SHP77 (cell line): ENCODE results near the gene LARP4B.

ENCODE experiments used
- DNase-seq, 2 experiments: peaks; one replicate each; lab custom pipeline; 2025; lab: John Stamatoyannopoulos, UW

Gene LARP4B

GRCh38 chr10:867807-868206 is 63.7 kb downstream of the LARP4B start:
- DNase-seq, result no peak

GRCh38 chr10:866577-866941 is 64.9 kb downstream of the LARP4B start:
- DNase-seq, result no peak

DNA sequence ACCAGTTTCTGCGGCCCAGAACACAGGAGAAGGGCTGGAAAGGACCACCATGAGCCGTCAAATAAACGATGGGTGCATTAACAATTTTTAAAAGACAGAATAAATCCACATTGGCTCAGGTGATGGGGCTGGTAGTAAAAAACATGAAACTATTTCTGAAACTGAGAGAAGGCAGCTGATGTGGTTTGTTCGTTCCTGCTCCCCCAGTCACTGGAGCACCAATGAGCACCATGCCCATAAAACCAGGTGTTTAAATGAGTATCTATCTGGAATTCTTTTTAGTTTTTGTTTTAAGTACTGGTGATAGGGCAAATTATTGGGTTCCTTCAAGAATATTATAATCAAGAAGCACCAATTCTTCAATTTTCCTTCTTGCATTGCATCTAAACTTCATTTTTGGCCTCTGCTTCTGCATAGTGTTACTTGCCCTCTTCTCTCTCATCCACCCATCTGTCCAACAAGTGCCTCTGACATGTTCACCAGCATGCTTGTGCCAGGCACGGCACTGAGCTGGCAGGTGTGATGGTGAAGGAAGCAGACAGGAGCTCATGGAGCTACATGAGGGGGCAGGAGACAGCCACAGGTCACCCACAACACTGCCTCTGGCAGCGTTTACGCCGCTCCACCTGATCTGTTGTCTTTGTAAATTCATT is 65.5 kb downstream of the LARP4B start:
- DNase-seq, result no peak

GRCh38 chr10:865257-865656 is 66.2 kb downstream of the LARP4B start:
- no peak for DNase-seq

DNA sequence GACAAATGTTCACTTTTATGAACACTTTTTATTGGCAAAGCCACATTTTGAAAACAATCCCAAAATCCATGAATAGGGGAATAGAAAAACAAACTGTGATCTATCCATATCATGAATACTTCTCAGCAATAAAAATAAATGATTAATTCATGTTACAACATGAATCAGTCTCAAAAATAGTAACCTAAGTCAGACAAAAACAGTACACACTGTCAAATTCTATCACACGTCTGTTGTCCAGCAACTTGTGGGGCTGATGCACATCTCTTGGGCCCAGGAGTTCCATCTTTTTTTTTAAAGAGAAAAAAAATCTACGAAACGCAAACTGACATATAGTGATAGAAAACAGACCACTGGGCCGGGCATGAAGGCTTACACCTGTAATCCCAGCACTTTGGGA is 71.0 kb downstream of the LARP4B start:
- DNase-seq, result no peak

GRCh38 chr10:856416-857157 is 74.9 kb downstream of the LARP4B start:
- no peak for DNase-seq

DNA sequence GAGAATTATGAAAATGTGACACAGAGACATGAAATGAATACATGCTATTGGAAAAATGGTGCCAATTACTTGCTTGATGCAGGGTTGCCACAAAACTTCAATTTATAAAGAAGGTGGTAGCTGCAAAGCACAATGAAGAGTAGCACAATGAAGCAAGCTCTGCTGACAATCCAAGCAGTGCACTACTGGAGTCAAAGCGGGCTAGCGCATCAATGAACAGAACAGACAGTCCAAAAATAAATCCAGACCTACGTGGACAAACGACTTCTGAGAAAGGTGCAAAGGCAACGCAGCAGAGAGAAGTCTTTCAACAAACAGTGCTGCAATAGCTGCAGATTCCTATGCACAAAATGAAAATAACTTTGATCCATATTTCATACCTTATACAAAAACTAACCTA is 75.8 kb downstream of the LARP4B start:
- DNase-seq, result no peak

- no peak for DNase-seq
Measured at GRCh38 chr10:855079-855478, 76.4 kb downstream of the LARP4B start.

DNA sequence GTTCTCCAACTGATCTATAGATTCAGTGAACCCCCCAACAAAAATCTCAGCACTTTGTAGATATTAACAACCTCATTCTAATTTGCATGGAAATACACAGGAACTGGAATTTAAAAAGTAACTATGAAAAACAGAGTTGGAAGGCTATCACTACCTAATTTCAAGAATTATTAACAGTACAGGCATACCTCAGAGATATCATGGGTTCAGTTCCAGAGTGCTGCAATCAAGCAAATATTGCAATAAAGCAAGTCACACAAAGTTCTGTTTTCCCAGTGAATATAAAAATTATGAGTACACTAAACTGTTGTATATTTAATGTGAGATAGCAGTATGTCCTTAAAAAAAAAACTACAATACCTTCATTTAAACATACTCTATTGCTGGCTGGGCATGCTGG is 78.5 kb downstream of the LARP4B start:
- no peak for DNase-seq

DNA sequence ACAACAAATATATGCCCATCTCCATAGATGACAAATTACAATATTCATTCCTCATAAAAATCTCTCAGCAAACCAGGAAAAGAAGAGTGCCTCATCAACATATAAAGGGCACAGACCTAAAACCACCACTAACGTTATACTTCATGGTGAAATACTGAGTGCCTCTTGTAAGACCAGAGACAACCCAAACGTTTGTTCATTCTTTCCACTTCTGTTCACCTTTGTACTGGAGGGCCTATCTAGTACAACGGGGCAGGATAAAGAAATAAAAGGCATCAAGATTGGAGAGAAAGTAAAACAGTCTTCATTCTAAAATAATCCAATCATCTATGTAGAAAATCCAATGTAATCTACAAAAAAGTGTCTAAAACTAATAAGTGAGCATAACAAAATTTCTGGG is 79.1 kb downstream of the LARP4B start:
- DNase-seq, result no peak

DNA sequence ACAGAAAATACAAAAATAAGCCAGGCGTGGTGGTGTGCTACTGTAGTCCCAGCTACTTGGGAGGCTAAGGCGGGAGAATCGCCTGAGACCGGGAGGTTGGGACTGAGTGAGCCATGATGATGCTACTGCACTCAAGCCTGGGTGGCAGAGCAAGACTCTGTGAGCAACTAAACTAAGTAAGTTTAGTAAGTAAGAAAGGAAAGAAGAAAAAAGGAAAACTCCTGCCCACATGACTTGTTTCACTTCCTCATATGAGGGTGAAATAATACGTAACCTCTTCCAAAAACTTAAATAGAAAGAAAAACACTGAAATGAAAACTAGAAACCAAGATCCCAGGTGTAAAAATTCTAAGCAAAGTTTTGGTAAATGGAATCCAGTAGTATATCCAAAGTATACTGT is 79.6 kb downstream of the LARP4B start:
- no peak for DNase-seq

DNA sequence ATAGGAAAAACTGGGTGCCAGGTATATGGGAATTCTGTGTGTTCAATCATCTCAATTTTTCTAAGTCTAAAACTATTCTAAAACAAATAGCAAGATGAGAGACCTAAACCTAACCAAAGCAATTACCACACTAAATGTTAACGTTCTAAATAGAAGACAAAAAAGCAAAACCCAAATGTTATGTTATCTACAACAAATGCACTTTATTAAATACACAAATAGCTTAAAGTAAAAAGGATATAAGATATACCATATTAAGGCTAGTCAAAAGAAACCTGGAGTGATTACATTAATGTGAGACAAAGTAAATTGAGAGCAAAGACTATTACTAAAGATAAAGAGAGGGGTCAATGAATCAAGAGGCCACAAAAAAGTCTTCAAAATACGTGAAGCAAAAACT is 81.4 kb downstream of the LARP4B start:
- no peak for DNase-seq

GRCh38 chr10:847868-848267 is 83.6 kb downstream of the LARP4B start:
- no peak for DNase-seq

DNA sequence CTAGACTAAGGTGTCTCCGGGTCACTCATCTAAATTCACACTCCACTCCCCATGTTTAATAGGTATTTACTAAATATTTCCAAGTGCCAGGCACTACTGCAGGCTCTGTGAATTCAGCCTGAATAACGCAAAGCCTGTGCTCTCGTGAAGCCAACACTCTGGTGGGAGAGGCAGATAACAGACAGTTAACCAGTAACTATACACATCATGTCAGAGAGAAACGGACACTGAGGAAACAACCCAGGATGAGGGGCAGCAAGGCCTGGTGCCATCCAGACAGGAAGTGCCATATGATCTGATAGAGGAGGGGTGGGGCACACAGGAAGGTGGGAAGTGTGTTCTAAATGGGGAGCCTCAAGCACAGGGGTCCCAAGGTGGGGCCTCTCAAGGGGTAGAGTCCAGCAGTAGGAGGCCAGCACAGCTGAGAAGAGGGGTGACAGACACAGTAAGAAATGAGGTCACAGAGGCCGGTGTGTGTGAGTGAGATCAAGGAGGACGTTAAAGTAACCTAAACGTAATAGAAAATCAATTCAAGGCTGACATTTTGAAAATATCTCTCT is 85.3 kb downstream of the LARP4B start:
- DNase-seq, result no peak

DNA sequence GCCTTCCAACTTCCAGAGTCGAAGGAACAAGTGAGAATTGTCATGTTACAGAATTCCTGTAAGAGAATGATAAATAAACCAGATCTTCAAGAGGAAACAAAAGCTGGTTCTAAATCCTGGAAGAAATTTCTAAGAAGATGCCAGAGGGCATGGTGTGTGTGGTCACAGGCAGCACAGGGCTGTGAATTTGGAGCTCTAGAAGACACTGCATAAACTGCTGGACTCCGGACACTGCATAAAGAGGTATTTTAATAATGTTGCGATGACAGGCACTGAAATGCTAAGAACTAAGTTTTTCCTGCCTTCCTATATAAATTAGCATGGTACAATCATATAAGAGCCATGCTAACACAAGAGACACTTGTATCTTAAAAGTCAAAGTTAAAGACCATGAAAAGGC is 86.0 kb downstream of the LARP4B start:
- no peak for DNase-seq

- DNase-seq, result no peak
Measured at GRCh38 chr10:844552-844951, 87.0 kb downstream of the LARP4B start.

- no peak for DNase-seq
Measured at GRCh38 chr10:843703-844102, 87.8 kb downstream of the LARP4B start.

DNA sequence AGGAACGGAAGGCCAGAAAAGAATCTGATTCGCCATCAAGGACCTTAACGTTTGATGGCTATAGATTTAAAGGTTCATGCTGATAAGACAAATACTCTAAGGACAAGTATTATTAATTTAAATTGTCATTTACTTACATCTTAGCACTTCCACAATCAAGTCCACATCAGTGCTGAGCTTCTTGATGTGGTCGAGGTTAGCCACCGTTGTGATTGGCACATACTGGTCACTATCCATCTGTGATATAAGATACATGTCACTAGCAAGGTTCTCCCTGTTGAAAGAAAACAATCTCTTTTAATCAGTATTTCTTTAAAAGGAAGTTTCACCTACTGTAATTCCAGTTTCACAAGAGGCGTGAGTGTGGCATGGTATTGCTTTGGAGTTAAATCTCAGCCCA is 88.7 kb downstream of the LARP4B start:
- no peak for DNase-seq

DNA sequence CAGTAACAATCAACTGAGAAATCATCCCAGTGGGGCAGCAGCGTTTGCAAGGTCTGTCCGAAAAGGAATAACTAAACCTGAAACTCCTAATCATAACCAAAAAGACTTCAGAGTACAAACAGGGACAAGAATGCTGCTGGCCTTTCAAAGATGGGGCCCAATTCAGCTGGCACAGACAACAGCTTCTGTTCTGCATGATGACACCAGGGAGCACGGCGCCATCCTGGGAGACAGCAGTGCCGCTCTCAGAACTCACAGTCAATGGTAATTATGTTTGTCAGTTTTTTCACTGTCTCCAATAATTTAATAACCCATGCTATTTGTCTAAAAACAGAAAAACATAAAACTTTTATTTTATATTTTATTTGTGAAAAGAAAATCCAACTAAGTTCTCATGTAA is 90.0 kb downstream of the LARP4B start:
- DNase-seq, result no peak

GRCh38 chr10:839550-840205 is 91.8 kb downstream of the LARP4B start:
- no peak for DNase-seq

- no peak for DNase-seq
Measured at GRCh38 chr10:836782-837181, 94.7 kb downstream of the LARP4B start.

GRCh38 chr10:834493-834892 is 97.0 kb downstream of the LARP4B start:
- no peak for DNase-seq

- DNase-seq, result no peak
Measured at GRCh38 chr10:829241-829640, 102.3 kb downstream of the LARP4B start.
